8988T (cell line): ENCODE measurements around the gene TLE5.
"Not testable (repeated sequence)": the region's sequence is repeated elsewhere in the genome, so short reads cannot be mapped to it uniquely, and the experiment has no call there.

Source experiments
- DNase-seq: peaks from one replicate; pipeline ENCODE4 v3.0.0; 2011

The TLE5 gene

DNA sequence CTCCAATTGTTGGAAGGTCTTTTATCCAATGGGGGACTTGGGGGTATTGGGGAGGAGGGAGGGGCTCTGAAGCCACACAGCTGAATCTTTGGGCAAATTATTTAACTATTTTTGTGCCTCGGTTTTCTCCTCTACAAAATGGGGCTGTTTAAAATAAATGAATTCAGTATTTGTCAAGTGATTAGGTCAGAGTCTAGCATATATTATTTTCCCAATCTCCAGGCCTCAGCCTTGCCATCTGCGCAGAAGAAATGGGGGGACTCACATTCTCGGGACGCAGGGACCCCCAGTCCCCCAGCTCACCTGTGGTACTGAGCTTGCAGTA, 1.5 kb downstream of the TLE5 start:
- no peak for DNase-seq

DNA sequence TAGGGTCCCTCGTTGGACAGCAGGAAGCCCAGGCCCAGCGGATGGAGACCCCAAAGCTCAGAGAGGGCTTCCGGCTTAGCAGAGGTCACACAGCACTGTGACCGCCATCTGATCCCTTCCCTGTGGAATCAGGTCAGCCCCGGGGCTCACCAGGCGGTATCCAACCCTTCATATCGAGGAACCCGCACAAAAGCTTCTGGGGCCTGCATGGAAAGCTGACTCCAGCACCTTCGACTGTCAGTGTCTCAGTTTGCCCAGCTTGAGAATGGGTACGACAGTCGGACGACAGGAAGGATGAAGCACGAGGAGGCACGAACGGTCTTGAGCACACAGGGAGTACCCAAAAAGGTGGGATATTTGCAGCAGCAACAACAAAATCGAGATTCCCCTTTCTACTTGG, 2.6 kb downstream of the TLE5 start:
- no peak for DNase-seq

DNA sequence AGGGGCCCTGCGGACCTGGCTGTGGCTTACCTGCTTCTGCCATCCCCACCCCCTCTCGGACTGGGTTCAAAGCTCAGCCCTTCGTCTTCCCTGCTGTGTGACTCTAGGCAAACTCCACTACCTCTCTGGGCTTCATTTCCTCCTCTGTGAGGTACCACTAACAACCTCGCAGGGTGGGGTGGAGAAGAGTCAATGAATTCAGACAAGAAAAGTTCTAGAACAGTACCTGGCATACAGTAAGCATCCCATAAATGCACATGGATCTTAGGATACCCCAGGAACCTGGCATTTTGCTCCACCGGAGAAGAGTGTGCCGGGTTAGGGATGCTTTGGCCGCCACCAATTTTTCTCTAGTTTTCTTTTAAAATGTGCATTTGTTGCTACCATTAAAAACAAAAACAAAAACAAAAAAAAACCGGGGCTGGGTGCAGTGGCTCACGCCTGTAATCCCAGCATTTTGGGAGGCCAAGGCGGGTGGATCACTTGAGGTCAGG, 3.4 kb downstream of the TLE5 start:
- DNase-seq, result no peak

DNA sequence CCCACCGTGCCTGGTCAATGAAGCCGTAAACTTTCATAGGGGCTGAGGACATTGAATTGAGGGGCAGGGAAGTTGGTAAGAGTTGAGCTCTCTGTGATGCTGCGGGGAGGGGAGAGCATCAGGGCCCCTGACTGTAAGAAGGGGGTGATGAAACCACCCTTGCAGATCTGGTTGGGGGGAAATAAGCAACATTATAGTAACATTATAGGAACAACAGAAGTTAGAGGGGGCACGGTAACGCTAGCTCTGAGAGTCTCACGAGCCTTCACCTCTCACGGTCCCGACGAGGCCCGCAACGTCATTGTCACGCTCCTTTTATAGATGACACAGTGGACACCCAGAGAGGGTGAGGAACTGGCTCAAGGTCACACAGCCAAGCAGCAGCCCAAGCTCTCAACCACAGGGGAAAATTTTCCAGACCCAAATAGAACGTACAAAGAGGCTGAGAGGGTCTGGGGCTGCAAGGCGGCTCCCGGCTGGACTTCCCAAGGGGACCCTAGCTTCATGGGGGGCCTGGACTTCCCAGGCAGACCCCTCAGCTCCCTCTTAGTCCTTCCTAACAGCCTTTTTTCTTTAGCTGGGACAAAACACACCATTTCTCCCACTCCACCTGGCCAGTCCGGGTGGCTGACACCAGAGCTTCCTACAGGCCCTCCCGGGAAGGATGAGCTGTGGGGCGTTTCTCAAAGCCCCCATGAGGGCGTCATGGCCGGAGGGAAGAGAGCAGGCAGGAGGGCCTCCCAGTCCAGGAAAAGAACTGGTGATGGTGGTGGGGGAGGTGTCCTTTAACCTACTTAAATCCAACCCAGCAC, 4.1 kb downstream of the TLE5 start:
- DNase-seq, result no peak

DNA sequence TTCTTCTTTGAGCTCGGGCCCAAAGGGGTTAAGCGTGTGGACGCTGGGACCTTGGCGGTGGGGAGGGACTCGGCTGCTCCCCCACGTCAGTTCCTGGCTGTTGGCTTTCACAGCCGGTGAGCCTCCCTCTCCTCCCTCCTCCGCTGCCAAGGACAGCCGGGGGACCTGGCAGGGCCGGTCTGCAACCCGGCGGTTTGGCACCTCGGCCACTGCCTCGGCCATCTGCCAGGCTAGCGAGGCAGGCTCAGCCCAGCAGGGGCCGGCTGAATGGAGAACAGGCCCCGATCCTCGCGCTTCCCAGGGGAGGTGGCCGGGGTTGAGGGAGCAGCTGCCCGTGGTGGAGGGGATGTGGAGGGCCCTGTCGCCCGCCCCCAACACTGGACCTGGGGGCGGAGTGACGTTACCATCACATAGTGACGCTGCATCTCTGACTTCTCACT, 5.0 kb downstream of the TLE5 start:
- no peak for DNase-seq

DNA sequence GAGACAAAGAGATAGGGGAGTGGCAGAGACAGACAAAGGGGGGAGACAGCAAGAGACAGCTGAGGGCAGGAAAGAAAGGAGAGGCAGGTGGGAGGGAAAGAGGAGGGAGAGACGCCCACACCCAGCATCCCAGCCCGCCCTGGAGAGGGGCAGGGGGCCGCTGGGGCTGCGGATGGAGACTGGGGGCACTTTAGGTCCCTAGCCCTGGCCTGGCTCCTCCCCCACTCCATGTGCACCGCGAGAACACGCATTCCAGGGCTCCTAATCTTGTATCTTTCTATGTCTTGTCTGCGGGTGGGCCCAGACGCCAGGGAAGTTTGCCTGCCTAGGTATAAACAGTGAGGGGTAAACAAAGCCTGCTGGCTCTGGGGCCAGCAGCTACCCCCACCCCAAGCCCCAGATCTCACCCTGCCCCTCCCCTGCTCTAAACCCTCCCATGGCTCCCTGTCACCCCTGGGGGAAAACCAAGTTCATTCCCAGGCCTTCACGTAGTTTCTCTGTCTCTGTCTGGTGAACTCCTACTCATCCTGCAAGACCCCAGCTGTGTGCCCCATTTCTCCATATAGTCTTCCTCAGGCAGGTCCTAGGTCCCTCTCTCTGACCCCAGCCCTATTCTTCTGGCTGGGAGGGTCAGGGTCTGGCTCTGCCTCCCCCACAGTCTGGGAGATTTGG, 5.7 kb downstream of the TLE5 start:
- DNase-seq, result no peak

DNA sequence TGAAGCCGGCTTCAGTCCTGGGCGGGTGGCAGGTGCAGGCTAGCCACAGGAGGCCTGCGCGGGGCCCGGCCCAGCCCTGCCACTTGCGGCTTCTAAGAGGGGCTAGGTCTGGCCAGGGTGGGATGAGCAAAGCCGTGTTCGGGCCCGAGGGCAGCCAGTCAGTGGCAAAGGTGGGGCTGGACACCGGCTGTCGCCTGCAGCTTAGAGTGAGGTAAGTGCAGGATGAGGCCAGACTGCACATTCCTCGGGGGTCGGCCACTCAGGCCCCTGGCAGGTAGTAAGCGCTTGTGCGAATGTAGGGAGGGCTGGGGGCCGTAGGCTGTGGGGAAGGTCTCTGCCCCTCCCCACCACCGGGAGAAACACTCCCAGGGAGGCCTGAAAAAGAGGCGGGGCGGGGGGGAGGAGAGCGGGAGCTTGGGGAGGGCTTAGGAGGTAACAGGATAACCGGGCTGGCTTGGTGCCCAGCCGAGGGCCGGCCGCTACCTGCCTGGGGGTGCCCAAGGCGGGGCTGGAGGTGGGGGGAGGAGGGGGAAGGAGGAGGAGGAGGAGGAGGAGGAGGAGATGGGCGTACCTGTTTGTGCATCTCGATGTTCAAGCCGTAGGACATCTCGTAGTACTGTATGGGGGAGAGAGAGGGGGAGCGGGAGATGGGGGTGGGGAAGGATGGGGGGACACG, 6.4 kb downstream of the TLE5 start:
- no peak for DNase-seq

DNA sequence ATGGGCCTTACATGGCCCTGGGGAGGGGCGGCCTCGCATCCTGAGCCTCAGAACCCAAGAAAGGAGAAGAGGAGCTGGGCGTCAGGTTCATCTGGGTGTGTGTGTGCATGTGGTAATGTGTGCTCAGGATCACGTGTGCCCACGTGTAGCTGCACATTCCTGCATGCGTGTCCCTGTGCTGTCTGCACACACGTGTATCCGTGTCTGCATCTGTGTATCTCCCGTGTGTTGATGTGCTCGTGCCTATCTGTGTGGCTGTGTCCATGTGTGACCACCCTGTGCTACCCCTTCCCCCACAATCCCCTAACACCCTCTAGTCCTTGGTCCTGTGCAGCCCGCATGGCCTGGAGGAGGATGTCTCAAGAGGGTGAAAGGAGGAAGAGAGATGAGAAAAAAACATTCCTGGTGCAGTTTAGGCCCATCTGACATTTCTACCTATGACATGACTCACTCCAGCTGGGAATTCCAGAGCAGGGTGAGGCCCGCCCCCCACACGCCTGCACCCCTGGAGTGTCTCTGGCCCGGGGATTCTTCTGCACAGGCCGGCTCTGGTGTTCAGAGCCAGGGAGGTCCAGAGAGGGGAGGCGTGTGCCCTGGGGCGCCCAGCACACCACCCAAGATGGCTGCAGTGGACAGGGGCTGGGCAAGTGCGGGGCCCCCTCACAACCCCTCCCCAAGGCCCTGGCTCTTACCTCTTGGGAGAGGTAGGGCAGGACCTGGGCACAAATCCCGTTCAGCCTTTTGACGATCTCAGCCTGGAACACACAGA, 7.1 kb downstream of the TLE5 start:
- DNase-seq, result no peak

DNA sequence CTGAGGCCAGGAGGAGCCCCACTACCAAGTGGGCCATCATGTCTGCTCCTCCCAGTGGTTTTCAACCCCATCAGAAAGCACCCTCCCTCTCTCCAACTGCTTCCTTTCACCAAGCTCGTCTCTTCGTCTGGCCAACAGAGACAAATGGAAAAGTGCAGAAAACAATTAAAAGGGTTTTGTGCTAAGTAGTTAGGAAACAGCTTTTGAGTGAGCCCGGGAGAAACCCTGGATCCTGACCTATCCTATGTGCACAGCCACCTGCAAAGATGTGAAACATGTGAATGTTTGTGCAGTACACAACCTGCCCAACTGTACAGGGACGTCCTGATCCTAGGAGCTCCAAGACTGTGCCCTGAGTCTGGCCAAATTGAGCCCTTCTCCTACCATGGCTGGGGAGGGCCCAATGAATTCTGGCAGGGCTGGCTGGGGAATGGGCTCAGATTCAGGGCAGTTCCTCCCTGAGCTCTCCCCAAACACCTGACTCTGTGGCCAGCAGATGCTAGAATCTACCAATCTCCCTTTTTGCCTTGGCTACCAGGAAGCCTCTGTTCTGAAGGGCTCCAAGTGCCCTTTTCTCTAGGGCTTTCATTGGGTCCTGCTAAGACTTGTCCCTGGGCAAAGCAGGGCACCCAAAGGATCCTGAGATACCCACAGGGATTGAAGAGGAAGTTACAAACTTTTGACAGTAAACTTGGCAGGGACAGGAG, 7.9 kb downstream of the TLE5 start:
- DNase-seq, result no peak

DNA sequence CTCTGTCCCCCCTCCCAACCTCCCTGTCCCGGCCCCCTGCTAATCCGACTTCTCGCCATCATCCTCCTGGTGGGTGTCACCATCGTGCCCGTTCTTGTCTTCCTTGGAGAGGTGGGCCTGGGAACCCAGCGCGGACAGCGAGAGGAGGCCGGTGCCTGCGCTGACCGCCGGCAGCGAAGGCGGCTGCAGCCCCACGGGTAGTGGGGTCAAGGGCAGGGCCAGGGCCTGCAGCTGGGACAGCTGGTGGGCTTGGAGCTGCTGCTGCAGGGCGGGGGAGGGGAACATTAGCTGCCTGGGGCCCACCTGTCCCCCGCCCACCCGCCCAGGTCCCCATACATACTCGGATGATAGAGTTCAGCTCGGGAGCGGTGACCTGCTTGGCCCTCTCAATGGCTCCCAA, 8.5 kb downstream of the TLE5 start:
- no peak for DNase-seq

DNA sequence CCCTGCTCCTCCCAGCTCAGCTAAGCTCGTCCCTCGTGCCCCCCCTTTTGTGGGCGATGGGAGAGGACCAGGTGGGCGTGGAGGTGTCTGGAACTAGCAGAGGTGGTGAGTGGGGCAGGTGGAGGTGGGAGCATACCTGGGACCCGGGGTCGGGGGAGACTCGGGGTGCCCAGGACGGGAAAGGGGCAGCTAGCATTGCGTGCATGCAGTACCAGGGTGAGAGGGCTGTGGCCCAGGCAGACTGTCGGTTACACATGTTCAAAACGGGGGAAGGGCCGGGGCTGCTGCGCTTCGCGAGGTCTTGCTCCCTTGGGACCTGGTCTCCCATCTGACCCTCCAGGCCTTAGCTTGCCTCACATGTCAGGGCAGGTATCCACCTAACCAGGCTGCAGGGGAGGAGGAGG, 9.1 kb downstream of the TLE5 start:
- DNase-seq, result no peak

DNA sequence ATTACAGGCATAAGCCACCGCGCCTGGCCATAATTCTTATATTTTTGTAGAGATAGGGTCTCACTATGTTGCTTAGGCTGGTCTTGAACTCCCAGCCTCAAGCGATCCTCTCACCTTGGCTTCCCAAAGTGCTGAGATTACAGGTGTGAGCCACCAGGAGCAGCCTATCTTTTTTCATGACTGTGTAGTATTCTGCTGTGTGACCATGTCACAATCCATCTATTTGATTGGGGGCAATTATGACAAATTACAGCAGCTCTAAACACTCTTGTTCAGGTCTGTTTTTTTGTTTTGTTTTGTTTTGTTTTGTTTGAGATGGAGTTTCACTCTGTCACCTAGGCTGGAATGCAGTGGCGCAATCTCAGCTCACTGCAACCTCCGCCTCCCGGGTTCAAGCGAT, 12.3 kb downstream of the TLE5 start:
- DNase-seq, result not testable (repeated sequence)

DNA sequence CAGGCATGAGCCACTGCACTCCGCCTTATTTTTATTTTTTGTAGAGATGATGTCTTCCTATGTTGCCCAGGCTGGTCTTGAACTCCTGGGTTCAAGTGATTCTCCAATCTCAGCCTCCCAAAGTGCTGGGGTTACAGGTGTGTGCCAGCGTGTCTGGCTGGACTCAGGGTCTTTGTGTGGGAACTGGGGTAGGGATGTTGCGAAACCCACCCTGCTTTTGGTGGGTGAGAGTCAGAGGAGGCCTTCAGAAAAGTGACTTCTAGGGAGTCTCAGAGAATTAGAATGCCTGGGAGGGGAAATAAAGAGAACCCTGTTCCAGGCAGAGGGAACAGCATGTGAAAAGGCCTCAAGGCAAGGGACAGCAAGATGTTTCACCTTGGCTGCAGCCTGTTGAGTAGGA, 13.2 kb downstream of the TLE5 start:
- DNase-seq, result no peak

DNA sequence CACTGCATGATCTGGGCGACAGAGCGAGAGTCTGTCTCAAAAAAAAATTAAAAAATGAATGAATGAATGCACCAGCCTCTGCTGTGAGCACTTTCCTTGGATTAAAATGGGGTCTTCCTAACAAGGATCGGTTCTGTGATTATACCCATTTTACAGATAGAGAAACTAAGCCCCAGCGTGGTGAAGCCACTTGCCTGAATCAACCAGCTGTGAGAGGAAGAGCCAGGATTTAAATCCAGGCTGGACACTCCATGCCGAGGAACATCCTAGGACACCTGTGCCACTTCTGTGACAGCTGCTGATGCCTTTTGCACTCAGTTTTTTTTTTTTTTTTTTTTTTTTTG, 14.1 kb downstream of the TLE5 start:
- no peak for DNase-seq

DNA sequence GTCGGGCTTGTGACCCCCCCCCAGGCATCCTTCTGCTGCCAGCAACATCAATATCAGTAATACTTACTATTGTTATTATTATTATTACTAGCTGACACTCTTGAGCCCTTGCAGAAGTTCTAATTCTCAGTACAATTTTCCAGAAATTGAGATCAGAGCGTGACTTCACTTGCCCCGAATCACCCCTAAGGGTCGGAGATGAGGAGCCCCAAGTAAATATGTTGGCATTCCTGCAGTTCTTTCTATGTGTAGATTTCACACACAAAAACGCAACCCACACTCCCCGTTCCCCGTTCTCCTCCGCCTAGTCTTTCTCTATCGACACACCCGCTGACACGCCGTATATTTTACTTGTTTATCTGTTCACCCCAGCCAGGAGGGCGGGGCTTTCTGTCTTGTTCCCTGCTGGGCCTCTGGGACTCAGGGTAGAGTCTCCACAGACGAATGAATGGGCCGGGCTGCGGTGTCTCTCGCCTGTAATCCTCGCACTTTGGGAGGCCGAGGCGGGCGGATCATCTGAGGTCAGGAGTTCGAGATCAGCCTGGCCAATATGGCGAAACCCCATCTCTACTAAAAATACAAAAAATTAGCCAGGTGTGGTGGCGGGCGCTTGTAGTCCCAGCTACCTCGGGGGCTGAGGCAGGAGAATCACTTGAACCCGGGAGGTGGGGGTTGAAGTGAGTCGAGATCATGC, 14.7 kb downstream of the TLE5 start:
- no peak for DNase-seq

DNA sequence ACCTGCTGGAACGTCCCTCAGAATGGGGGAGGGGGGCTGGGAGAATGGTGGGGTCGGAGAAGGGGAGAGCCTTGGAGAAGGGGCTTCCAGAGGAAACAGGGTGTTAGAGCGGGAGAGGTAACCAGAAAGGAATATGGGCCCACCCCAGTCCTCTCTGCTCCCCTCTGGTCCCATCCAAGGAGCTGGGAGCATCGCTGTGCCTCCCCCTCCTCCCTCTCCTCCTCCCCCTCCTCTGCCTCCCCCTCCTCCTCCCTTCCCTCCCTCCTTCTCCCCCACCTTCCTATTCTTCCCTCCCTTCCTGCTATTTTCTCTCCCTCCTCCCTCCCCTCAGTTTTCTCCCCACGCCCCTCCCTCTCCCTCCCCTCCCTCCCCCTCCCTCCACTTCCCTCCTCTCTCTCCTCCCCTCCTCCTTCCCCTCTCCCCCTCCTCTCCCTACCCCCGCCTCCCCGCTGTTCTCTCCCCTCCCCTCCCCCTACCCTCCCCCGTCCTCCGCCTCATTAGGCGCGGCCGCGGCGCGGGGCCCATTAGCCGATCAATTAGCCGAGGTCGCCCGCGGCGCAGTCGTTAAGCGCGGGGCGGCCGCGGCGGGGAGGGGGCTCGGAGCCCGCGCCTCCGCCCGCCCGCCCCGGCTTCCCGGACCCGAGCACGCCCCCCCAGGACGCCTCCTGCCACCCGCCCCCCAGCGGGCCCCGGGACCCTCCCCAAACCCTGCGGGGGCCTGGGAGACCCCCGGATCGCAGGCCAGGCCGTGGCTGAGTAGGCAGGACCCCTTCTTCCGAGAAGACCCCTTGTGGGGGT, 15.4 kb downstream of the TLE5 start:
- DNase-seq, result no peak

DNA sequence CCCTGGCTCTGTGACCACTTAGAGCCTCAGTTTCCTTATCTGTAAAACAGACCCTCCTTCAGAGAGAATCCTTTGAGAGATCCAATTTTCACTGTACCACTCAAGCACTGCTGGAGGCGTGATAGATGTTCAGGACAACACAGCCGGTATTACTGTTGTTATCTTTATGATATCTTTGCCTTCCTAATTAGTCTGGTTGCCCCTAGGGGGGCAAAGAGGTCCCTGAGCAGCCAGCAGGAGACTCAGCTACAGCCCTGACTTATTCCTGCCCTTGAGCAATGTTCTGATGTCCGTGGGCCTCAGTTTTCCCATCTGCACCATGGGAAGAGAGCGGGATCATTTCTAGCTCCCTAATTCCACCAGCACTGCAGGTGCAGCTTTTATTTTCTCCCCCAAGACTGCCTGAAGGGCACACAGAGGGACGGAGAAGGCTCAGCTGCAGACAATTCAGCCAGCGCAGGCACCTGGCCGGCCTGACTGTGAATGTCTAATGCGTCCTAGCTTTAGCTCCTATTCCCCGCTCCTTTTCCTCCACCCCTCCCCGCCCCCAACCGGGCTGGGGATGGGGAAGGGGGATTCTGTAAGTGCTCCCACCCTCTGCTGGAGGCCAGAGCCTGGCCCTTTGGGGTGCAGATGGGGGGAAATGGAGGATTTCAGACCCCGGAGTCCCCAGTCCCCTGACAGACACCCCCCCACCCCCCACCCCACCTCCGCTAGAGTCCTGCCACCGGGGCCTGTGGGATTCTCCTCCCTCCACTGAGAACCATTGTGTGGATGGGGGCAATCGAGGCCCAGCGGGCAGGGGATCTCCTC, 16.2 kb downstream of the TLE5 start:
- DNase-seq, result no peak

DNA sequence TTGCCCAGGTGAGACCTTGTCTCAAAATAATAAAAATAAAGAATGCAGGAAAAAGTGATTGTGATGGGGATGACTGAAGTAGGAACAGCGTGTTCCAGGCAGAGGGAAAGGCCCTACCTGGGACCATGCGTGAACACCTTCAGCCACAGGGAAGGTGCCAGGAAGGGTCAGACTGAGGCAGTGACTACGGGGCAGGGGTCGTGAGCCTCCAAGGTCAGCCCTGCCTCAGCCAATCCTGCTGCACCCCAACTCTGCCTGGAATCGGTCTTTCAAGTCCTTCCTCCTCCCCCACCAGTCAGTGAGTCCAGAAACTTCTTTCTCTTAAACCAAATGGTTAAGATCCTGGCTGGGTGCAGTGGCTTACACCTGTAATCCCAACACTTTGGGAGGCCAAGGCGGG, 17.1 kb downstream of the TLE5 start:
- no peak for DNase-seq

DNA sequence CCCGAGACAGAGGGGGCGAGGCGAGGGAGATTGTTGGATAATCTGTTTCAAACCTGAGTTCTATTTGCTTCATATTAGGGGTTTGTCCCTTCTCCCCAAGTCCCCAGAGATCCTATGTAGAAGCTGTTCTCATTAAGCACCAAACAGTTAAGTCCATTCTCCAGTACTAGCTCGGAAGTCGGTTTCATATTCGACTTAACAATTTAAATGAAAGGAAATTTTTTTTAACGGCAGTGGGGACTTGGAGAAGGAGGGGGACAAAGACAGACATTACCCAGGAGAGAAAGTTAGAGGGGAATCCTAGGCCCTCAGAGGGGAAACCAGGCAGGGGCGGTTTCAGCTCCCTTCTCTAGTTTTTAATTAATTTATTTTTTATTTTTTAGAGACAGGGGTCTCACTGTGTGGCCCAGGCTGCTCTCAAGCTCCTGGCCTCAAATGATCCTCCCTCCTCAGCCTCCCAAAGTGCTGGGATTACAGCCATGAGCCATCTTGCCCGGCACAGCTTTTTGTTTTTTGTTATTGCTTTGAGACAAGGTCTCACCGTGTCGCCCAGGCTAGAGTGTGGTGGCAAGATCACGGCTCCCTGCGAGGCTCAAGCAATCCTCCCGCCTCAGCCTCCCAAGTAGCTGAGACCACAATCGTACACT, 19.6 kb downstream of the TLE5 start:
- no peak for DNase-seq
